Mesendoderm (in vitro differentiated cells): ENCODE measurements around the gene GABRA6.

Experiments
- DNase-seq: peaks from one replicate; pipeline ENCODE4 v3.0.0; 2013
- H2AK5ac ChIP-seq: 2 replicates; pipeline ENCODE4 v1.6.1; 2013; ENCODE audit warnings: low read length, inconsistent platforms
- H2BK120ac ChIP-seq: 2 replicates; pipeline ENCODE4 v1.6.1; 2013; ENCODE audit warnings: low read depth, mild to moderate bottlenecking, low read length, moderate library complexity, mixed read lengths
- H2BK15ac ChIP-seq: replicated peaks from 2 replicates; pipeline ENCODE4 v1.6.1; 2013; ENCODE audit warnings: low read depth, mild to moderate bottlenecking, moderate library complexity
- H2BK5ac ChIP-seq: 2 replicates; pipeline ENCODE4 v1.6.1; 2013; ENCODE audit warnings: low read length, inconsistent platforms
- H3K18ac ChIP-seq: 2 replicates; pipeline ENCODE4 v1.6.1; 2013; ENCODE audit warnings: mild to moderate bottlenecking, low read length, mixed read lengths
- H3K23ac ChIP-seq: one replicate; pipeline ENCODE4 v1.6.1; 2013; ENCODE audit warnings: low read length
- H3K27ac ChIP-seq: 2 replicates; pipeline ENCODE4 v1.5.1; 2013; ENCODE audit warnings: low read depth, mild to moderate bottlenecking, inconsistent platforms, low read length, moderate library complexity
- H3K27me3 ChIP-seq: 2 replicates; pipeline ENCODE4 v1.6.1; 2013; ENCODE audit warnings: low read length, control low read depth, mild to moderate bottlenecking, inconsistent platforms; ENCODE audit not compliant: insufficient read depth, poor library complexity
- H3K36me3 ChIP-seq: 2 replicates; pipeline ENCODE4 v1.6.1; 2013; ENCODE audit warnings: low read length, inconsistent platforms; ENCODE audit not compliant: control insufficient read depth, insufficient read depth
- H3K4ac ChIP-seq: one replicate; pipeline ENCODE4 v1.6.1; 2013; ENCODE audit warnings: low read depth, mild to moderate bottlenecking, low read length, moderate library complexity
- H3K4me1 ChIP-seq: 2 replicates; pipeline ENCODE4 v1.6.1; 2013; ENCODE audit warnings: low read depth, low read length, inconsistent platforms; ENCODE audit not compliant: control insufficient read depth
- H3K4me2 ChIP-seq: 2 replicates; pipeline ENCODE4 v1.6.1; 2013; ENCODE audit warnings: low read length
- H3K4me3 ChIP-seq: 2 replicates; pipeline ENCODE4 v1.5.1; 2013; ENCODE audit warnings: mild to moderate bottlenecking, low read length
- H3K56ac ChIP-seq: one replicate; pipeline ENCODE4 v1.6.1; 2013; ENCODE audit warnings: low read length
- H3K79me1 ChIP-seq: 2 replicates; pipeline ENCODE4 v1.6.1; 2013; ENCODE audit warnings: low read length, inconsistent platforms
- H3K79me2 ChIP-seq: 2 replicates; pipeline ENCODE4 v1.6.1; 2013; ENCODE audit warnings: mild to moderate bottlenecking, low read length; ENCODE audit not compliant: control insufficient read depth, insufficient read depth
- H3K9ac ChIP-seq: 2 replicates; pipeline ENCODE4 v1.6.1; 2013; ENCODE audit warnings: low read length, inconsistent platforms
- H4K5ac ChIP-seq: one replicate; pipeline ENCODE4 v1.6.1; 2013; ENCODE audit warnings: low read length
- H4K8ac ChIP-seq: one replicate; pipeline ENCODE4 v1.6.1; 2013; ENCODE audit warnings: low read depth, mild to moderate bottlenecking, control low read depth, low read length, moderate library complexity
- WGBS: extraction: QIAGEN DNeasy Blood & Tissue Kit; methylation state at CpG from one replicate; pipeline ENCODE4 v1.1.7; 2013; ENCODE audit warnings: low lambda C conversion rate, missing lambda C conversion rate; ENCODE audit not compliant: insufficient coverage; ENCODE audit errors: extremely low coverage; 5-methylcytosine and 5-hydroxymethylcytosine counted together

The GABRA6 gene

DNA sequence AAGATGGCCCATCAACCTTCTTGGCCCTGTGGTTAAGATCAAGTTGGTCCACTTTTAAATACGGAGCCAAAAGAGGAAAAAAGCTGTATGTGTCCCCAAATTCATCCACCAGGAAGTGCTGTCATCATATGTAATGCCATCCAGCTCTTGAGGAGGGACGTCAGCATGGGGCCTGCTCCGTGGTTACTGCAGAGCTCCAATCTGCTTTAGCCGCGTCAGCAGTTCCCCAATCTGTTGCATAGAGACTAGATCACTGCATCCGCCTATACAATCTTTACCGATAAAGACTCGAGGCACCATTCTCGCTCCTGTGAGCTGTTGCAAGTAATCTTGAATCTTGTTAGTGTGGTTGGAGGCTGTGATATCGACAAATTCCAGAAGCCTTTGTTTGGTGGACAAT is 65.7 kb downstream of the GABRA6 start:
- Histone ChIP-seq H3K9ac (no peak overlapping the region), H3K56ac (no peak overlapping the region), H2BK120ac (no peak overlapping the region)

More for the DNA sequence above, 65.7 kb downstream of the GABRA6 start:
- H3K4me2 ChIP-seq = no peak overlapping the region
- no peak overlapping the region for H3K23ac ChIP-seq
- no peak overlapping the region for H3K27ac ChIP-seq
- DNase-seq = peak; percentile 48
- H3K4me1 ChIP-seq = no peaks in the 10 kb centered on the region
- H2AK5ac ChIP-seq = no peak overlapping the region
- H2BK15ac ChIP-seq = no peak overlapping the region
- no CpG with 5 or more reads among the region's 10 CpGs for WGBS
- H4K5ac ChIP-seq = no peak overlapping the region
- no peak overlapping the region for H4K8ac ChIP-seq
- no peaks in the 10 kb centered on the region for H3K36me3 ChIP-seq
- H3K4ac ChIP-seq = no peak overlapping the region
- H3K18ac ChIP-seq = no peak overlapping the region
- no peaks in the 10 kb centered on the region for H3K79me1 ChIP-seq
- no peak overlapping the region for H3K4me3 ChIP-seq
- H2BK5ac ChIP-seq = no peak overlapping the region
- no peaks in the 10 kb centered on the region for H3K27me3 ChIP-seq
- no peaks in the 10 kb centered on the region for H3K79me2 ChIP-seq
